HG03135 (cell line): ENCODE data around the gene MDM1.

Experiments used
- ATAC-seq: cut with Tn5 transposase; IDR thresholded peaks from one replicate; pipeline ENCODE4 v1.9.1; 2021; ENCODE audit warnings: mild to moderate bottlenecking, moderate library complexity; ENCODE audit not compliant: unreplicated experiment

The MDM1 gene

GRCh38 chr12:68356986-68357385 is 24.8 kb upstream of the MDM1 start:
- ATAC-seq: no peak

- ATAC-seq: no peak
These were observed 24.0 kb upstream of the MDM1 start for GRCh38 chr12:68356060-68356695.

GRCh38 chr12:68354977-68355541 is 22.9 kb upstream of the MDM1 start:
- no peak for ATAC-seq

GRCh38 chr12:68352067-68352466 is 19.9 kb upstream of the MDM1 start:
- ATAC-seq: no peak

GRCh38 chr12:68350753-68351152 is 18.6 kb upstream of the MDM1 start:
- no peak for ATAC-seq

- ATAC-seq: no peak
These were observed 17.9 kb upstream of the MDM1 start for GRCh38 chr12:68349921-68350606.

- ATAC-seq: no peak
These were observed 17.1 kb upstream of the MDM1 start for GRCh38 chr12:68349220-68349621.

- no peak for ATAC-seq
These were observed 16.3 kb upstream of the MDM1 start for GRCh38 chr12:68348419-68348818.

- ATAC-seq: no peak
These were observed 13.6 kb upstream of the MDM1 start for GRCh38 chr12:68345763-68346162.

GRCh38 chr12:68344126-68344525 is 12.0 kb upstream of the MDM1 start:
- ATAC-seq: no peak

GRCh38 chr12:68342966-68343365 is 10.8 kb upstream of the MDM1 start:
- no peak for ATAC-seq

- ATAC-seq: no peak
These were observed 9.7 kb upstream of the MDM1 start for GRCh38 chr12:68341822-68342221.

GRCh38 chr12:68340404-68341270 is 8.5 kb upstream of the MDM1 start:
- ATAC-seq: no peak

- ATAC-seq: no peak
These were observed 4.7 kb upstream of the MDM1 start for GRCh38 chr12:68336889-68337303.

- no peak for ATAC-seq
These were observed 3.3 kb upstream of the MDM1 start for GRCh38 chr12:68335462-68335861.

- no peak for ATAC-seq
These were observed 2.0 kb upstream of the MDM1 start for GRCh38 chr12:68334132-68334531.

GRCh38 chr12:68332728-68333630 is 817 bp upstream of the MDM1 start:
- no peak for ATAC-seq

- no peak for ATAC-seq
These were observed 678 bp downstream of the MDM1 start for GRCh38 chr12:68331500-68331868.

- no peak for ATAC-seq
These were observed 4.3 kb downstream of the MDM1 start for GRCh38 chr12:68327896-68328295.

GRCh38 chr12:68326716-68327115 is 5.4 kb downstream of the MDM1 start:
- ATAC-seq: no peak

- ATAC-seq: no peak
These were observed 6.2 kb downstream of the MDM1 start for GRCh38 chr12:68325966-68326365.
